Measurements from ENCODE around the gene DEPP1.

DEPP1 gene

DNA sequence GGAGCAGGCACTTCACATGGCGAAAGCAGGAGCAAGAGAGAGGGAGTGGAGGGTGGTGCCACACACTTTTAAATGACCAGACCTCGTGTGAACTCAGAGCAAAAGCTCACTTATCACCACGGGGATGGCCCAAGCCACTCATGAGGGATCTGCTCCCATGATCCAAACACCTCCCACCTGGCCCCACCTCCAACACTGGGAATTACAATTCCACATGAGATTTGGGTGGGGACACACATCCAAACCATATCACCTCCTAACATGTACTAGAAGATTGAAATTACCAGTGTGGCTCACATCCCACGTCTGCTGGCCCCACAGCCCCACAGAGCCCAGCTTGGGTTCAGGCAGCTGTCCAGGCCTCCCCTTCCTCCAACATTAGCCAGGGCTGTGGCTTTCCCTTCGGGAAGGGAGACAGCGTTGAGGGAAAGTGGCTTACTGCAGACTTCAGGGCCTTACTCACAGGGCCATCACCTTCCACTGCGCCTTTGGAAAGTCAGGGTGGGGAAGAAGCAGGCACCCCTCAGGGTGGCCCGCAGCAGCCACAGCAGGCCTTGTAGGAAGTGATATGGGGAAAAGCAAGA, 7.7 kb downstream of the DEPP1 start:
- Histone ChIP-seq H3K4me1 (ENCODE audit: insufficient read depth, poor library complexity, severe bottlenecking) (no peaks in the 10 kb centered on the region), H3K27ac (ENCODE audit: poor library complexity, severe bottlenecking) (no peak overlapping the region), H3K9me3 (ENCODE audit: severe bottlenecking) (no peaks in the 10 kb centered on the region), H3K4me3 (ENCODE audit: severe bottlenecking) (no peak overlapping the region), H3K36me3 (ENCODE audit: low read depth) (no peaks in the 10 kb centered on the region), H3K27me3 (ENCODE audit: insufficient read depth, poor library complexity, severe bottlenecking) (no peaks in the 10 kb centered on the region)
- no peak for DNase-seq (ENCODE audit: low spot score)
- no peak for ATAC-seq (ENCODE audit: low read depth)
- TF ChIP-seq, protein P1, sequence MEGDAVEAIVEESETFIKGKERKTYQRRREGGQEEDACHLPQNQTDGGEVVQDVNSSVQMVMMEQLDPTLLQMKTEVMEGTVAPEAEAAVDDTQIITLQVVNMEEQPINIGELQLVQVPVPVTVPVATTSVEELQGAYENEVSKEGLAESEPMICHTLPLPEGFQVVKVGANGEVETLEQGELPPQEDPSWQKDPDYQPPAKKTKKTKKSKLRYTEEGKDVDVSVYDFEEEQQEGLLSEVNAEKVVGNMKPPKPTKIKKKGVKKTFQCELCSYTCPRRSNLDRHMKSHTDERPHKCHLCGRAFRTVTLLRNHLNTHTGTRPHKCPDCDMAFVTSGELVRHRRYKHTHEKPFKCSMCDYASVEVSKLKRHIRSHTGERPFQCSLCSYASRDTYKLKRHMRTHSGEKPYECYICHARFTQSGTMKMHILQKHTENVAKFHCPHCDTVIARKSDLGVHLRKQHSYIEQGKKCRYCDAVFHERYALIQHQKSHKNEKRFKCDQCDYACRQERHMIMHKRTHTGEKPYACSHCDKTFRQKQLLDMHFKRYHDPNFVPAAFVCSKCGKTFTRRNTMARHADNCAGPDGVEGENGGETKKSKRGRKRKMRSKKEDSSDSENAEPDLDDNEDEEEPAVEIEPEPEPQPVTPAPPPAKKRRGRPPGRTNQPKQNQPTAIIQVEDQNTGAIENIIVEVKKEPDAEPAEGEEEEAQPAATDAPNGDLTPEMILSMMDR (IDR thresholded peaks at IDR 0.05; ENCODE audit: poor library complexity, severe bottlenecking) = no peak

DNA sequence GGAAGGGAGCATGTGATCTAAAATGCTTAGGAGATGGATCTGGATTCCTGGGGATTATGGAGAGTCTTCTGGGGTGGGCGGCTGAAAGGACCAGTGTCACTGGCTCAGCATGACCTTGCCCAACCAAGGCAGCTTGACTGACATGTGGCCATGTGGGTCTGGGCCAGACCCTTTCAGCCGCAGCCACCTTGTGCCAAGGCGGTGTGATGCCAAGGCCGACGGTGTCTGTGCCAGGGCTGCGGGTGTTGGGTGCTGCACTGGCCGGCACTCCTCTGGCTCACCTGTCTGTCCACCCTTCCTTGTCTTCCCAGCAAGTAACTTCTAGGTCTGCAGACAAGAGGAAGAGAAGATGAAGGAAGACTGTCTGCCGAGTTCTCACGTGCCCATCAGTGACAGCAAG, 8.8 kb downstream of the DEPP1 start:
- DNase-seq (ENCODE audit: low spot score) (no peak), ATAC-seq (ENCODE audit: low read depth) (no peak)
- TF ChIP-seq, protein P1 (IDR thresholded peaks at IDR 0.05; ENCODE audit: poor library complexity, severe bottlenecking) = no peak
- H3K36me3 ChIP-seq (ENCODE audit: low read depth) = no peaks in the 10 kb centered on the region
- no peaks in the 10 kb centered on the region for H3K9me3 ChIP-seq (ENCODE audit: severe bottlenecking)
- H3K4me3 ChIP-seq (ENCODE audit: severe bottlenecking) = no peak overlapping the region
- no peaks in the 10 kb centered on the region for H3K27me3 ChIP-seq (ENCODE audit: insufficient read depth, poor library complexity, severe bottlenecking)
- no peak overlapping the region for H3K27ac ChIP-seq (ENCODE audit: poor library complexity, severe bottlenecking)
- H3K4me1 ChIP-seq (ENCODE audit: insufficient read depth, poor library complexity, severe bottlenecking) = no peaks in the 10 kb centered on the region

DNA sequence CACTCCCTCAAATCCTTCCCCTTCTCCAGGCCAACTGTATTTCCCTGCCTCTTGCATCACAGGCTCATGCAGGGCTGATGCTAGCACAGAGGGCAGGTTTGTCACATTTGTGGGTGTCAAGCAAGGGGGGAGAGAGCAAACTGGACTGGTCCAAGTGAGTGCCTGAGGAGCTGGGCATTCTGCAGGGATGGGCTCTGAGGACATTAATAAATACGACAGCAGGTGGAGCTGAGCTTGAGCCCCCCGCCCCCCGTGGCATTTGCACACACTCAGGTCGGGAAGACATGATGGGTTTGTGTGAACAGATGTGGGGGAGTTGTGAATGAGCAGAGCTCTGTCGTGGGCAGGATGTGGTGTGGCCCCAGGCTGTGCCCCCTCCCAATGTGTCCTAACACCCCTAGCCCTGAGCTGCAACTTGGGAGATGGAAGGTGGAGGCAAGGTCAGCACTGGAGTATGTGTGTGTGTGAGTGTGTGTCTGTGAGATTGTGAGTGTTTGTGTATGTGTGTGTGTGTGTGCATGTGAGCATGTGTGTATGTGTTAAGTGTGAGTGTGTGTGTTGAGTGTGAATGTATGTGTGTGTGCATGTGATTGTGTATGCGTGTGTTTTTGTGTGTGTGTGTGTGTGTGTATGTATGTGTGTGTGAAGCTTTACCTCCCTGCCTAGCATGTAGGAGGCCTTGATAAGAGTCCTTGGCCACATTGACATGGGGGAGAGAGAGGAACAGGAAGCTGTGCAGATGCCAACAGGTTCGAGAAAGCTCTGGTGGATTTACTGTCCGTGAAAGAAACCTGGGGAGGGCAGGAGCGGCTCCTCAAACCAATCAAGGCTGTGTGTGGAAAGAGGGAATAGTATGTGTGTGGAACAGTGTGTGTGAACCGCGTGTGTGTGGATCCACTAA, 9.9 kb downstream of the DEPP1 start:
- H3K9me3 ChIP-seq (ENCODE audit: severe bottlenecking) = no peaks in the 10 kb centered on the region

DNA sequence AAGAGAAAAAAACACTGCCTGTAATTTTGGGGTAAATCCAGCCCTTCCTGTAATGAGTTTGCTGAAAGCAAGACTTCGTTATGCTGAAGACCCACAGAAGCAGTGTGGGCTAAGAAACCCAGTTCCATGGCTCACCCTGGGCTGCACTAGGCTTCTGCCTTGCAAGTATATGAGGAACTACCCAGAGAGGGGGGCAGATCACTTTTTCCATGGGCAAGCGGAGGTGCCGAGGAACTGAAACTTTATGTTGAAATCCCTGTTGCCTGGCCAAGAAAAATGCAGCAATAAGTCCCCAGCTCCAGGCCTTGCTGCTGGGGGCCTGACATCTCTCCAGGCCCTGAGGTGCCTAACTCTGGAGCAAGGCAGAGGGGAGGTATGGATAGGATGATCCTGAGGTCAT, 10.5 kb downstream of the DEPP1 start:
- H3K9me3 ChIP-seq (ENCODE audit: severe bottlenecking) = no peaks in the 10 kb centered on the region
- H3K27me3 ChIP-seq (ENCODE audit: insufficient read depth, poor library complexity, severe bottlenecking) = no peaks in the 10 kb centered on the region
- ATAC-seq (ENCODE audit: low read depth) = no peak
- no peak overlapping the region for H3K4me3 ChIP-seq (ENCODE audit: severe bottlenecking)
- H3K27ac ChIP-seq (ENCODE audit: poor library complexity, severe bottlenecking) = no peak overlapping the region
- no peaks in the 10 kb centered on the region for H3K4me1 ChIP-seq (ENCODE audit: insufficient read depth, poor library complexity, severe bottlenecking)
- TF ChIP-seq, protein P1 (IDR thresholded peaks at IDR 0.05; ENCODE audit: poor library complexity, severe bottlenecking) = no peak
- DNase-seq (ENCODE audit: low spot score) = no peak
- no peaks in the 10 kb centered on the region for H3K36me3 ChIP-seq (ENCODE audit: low read depth)

More for the DNA sequence above, 9.9 kb downstream of the DEPP1 start:
- no peak for DNase-seq (ENCODE audit: low spot score)
- Histone ChIP-seq H3K27ac (ENCODE audit: poor library complexity, severe bottlenecking) (no peak overlapping the region), H3K4me3 (ENCODE audit: severe bottlenecking) (no peak overlapping the region), H3K36me3 (ENCODE audit: low read depth) (no peaks in the 10 kb centered on the region), H3K4me1 (ENCODE audit: insufficient read depth, poor library complexity, severe bottlenecking) (no peaks in the 10 kb centered on the region), H3K27me3 (ENCODE audit: insufficient read depth, poor library complexity, severe bottlenecking) (no peaks in the 10 kb centered on the region)
- ATAC-seq (ENCODE audit: low read depth) = no peak
- TF ChIP-seq, protein P1 (IDR thresholded peaks at IDR 0.05; ENCODE audit: poor library complexity, severe bottlenecking) = no peak

DNA sequence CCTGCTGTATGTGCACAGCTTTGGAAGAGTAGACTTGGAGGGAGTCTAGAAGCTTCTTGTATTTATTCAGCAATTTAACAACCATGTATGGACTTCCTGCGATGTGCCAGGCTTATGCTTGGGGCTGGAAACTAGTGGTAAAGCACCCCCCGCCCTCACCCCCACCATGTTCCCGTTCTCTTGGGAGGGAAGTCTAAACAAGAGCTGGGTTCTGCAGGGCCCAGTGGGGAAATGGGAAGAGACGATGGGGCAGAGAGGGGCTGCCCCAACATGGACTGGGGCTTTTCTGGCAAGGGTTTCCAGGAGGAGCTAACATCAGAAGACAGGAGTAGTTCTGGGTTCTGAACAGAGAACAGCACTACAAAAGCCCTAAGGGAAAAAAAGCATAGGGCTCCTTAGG, 11.0 kb downstream of the DEPP1 start:
- no peaks in the 10 kb centered on the region for H3K36me3 ChIP-seq (ENCODE audit: low read depth)
- no peaks in the 10 kb centered on the region for H3K27me3 ChIP-seq (ENCODE audit: insufficient read depth, poor library complexity, severe bottlenecking)
- no peaks in the 10 kb centered on the region for H3K9me3 ChIP-seq (ENCODE audit: severe bottlenecking)
- ATAC-seq (ENCODE audit: low read depth) (no peak), DNase-seq (ENCODE audit: low spot score) (no peak)
- TF ChIP-seq, protein P1 (IDR thresholded peaks at IDR 0.05; ENCODE audit: poor library complexity, severe bottlenecking) = no peak
- H3K4me1 ChIP-seq (ENCODE audit: insufficient read depth, poor library complexity, severe bottlenecking) = no peaks in the 10 kb centered on the region
- no peak overlapping the region for H3K4me3 ChIP-seq (ENCODE audit: severe bottlenecking)
- H3K27ac ChIP-seq (ENCODE audit: poor library complexity, severe bottlenecking) = no peak overlapping the region
